ENCODE measurements around the gene MARCHF6. TPM values are rescaled to one million over a fixed set of nuclear protein-coding genes. Genes with fewer than 3 reads are reported as not detected.

Gene MARCHF6
- total and polyA plus RNA-seq, 12 donors: 30.4 to 210 (median 185) TPM

- 90 to 93% methylated on average over 15 of the region's 15 CpGs for WGBS, 2 donors
- intact Hi-C loops (cut with DNase I): no loop called here
- ATAC-seq: no peak
Measured at GRCh38 chr5:10315824-10316509, 37.5 kb upstream of the MARCHF6 start.

GRCh38 chr5:10317825-10318682 lies 35.4 kb upstream of the MARCHF6 start:
- no peak overlapping the region for H3K27ac ChIP-seq
- ATAC-seq (no peak), DNase-seq (no peak)
- H3K36me3 ChIP-seq: no peaks in the 10 kb centered on the region
- no peak overlapping the region for H3K4me3 ChIP-seq
- intact Hi-C loops (cut with DNase I): no loop called here
- no peaks in the 10 kb centered on the region for H3K27me3 ChIP-seq
- no peaks in the 10 kb centered on the region for H3K4me1 ChIP-seq
- no peaks in the 10 kb centered on the region for H3K9me3 ChIP-seq
- WGBS, 2 donors: 87% methylated on average over 6 of the region's 6 CpGs
- TF ChIP-seq, protein P1, sequence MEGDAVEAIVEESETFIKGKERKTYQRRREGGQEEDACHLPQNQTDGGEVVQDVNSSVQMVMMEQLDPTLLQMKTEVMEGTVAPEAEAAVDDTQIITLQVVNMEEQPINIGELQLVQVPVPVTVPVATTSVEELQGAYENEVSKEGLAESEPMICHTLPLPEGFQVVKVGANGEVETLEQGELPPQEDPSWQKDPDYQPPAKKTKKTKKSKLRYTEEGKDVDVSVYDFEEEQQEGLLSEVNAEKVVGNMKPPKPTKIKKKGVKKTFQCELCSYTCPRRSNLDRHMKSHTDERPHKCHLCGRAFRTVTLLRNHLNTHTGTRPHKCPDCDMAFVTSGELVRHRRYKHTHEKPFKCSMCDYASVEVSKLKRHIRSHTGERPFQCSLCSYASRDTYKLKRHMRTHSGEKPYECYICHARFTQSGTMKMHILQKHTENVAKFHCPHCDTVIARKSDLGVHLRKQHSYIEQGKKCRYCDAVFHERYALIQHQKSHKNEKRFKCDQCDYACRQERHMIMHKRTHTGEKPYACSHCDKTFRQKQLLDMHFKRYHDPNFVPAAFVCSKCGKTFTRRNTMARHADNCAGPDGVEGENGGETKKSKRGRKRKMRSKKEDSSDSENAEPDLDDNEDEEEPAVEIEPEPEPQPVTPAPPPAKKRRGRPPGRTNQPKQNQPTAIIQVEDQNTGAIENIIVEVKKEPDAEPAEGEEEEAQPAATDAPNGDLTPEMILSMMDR (IDR thresholded peaks at IDR 0.05): no peak

More at GRCh38 chr5:10315824-10316509, 37.5 kb upstream of the MARCHF6 start:
- no peak overlapping the region for H3K4me3 ChIP-seq
- no peaks in the 10 kb centered on the region for H3K36me3 ChIP-seq
- H3K27ac ChIP-seq: no peak overlapping the region
- no peaks in the 10 kb centered on the region for H3K9me3 ChIP-seq
- no peaks in the 10 kb centered on the region for H3K27me3 ChIP-seq
- H3K4me1 ChIP-seq: peaks cover 0 to under 1% (median 0%) of the 10 kb centered on the region in 9 donors
- TF ChIP-seq, protein P1 (IDR thresholded peaks at IDR 0.05): no peak
- no peak for DNase-seq

DNA sequence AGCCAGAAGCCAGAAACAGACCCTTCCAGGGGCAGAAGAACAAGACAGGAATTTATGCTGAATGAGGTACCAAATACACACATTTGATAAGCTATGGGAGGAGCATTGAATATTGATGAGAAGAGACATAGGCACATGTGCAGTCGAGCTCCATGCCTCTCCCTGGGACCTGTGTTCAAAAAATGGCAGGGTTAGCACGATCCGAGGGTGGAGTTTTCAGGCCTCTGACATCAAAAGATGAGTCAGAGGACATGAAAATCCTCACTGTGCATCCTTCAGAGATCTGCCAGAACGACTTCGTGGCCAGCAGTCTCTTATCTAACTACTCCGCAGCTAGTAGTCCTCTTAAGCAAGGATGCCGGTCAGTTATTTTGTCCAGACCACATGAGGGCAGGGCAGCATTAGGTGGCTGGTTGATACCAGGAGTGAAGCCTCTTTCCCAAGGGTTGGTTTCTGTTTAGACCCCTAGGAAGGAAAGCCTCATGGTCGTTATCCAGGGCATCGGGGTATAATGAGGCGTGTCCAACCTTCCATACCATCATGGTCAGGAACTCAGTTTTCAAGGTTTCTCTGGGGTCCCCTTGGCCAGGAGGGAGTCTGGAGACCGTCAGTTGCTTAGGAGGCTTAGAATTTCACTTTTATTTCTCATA lies 34.2 kb upstream of the MARCHF6 start:
- TF ChIP-seq, protein P1 (IDR thresholded peaks at IDR 0.05): peak in 6 of 9 donors; percentile 11 to 41 (median 30)
- ATAC-seq: peak in 7 of 8 donors; percentile 52 to 77 (median 69)
- no peak for DNase-seq
- WGBS, 2 donors: 56 to 64% methylated on average over 11 of the region's 11 CpGs
- Histone ChIP-seq H3K4me3 (no peak overlapping the region), H3K36me3 (no peaks in the 10 kb centered on the region), H3K27me3 (no peaks in the 10 kb centered on the region), H3K9me3 (no peaks in the 10 kb centered on the region), H3K27ac (no peak overlapping the region), H3K4me1 (peaks cover 0 to 7% (median 0%) of the 10 kb centered on the region in 9 donors)
- intact Hi-C loops (cut with DNase I): no loop called here

- no peaks in the 10 kb centered on the region for H3K36me3 ChIP-seq
- H3K27ac ChIP-seq: no peak overlapping the region
- H3K9me3 ChIP-seq: no peaks in the 10 kb centered on the region
- H3K4me3 ChIP-seq: no peak overlapping the region
- DNase-seq (no peak), ATAC-seq (no peak)
- H3K27me3 ChIP-seq: no peaks in the 10 kb centered on the region
- peaks cover 0 to 15% (median 0%) of the 10 kb centered on the region in 9 donors for H3K4me1 ChIP-seq
- intact Hi-C loops (cut with DNase I): no loop called here
- TF ChIP-seq, protein P1 (IDR thresholded peaks at IDR 0.05): no peak
- WGBS, 2 donors: 57 to 59% methylated on average over 3 of the region's 3 CpGs
Measured at GRCh38 chr5:10320793-10321192, 32.7 kb upstream of the MARCHF6 start.

All from heart right ventricle (tissue), 16 donors.